HepG2 (cell line): ENCODE data around the gene ALPL. TPM values are rescaled to one million over a fixed set of nuclear protein-coding genes. Genes with fewer than 3 reads are reported as not detected.
A peak's percentile ranks its signal among the peaks of the same experiment; 100 is the strongest.

Experiments used
- CBX5 ChIP-seq: sonication (generic); formaldehyde crosslinking; IDR thresholded peaks from 2 replicates; pipeline ENCODE4 v1.4.0; 2020; ENCODE audit warnings: missing genetic modification reagents, borderline replicate concordance
- FOXA3 ChIP-seq: IDR thresholded peaks from 2 replicates; pipeline ENCODE4 v1.6.1; 2016; ENCODE audit warnings: missing genetic modification reagents, missing compliant biosample characterization
- HMG20A ChIP-seq: IDR thresholded peaks from 2 replicates; pipeline ENCODE4 v1.6.1; 2016; ENCODE audit warnings: borderline replicate concordance
- MYC ChIP-seq: sonication (generic); formaldehyde crosslinking; IDR thresholded peaks from 2 replicates; pipeline ENCODE4 v1.9.0; 2021; ENCODE audit warnings: missing genetic modification reagents, borderline replicate concordance
- MYNN ChIP-seq: sonication (generic); formaldehyde crosslinking; IDR thresholded peaks from 2 replicates; pipeline ENCODE4 v1.4.0; 2020; ENCODE audit warnings: mild to moderate bottlenecking, low read depth, missing genetic modification reagents
- NPAS2 ChIP-seq: sonication (generic); formaldehyde crosslinking; IDR thresholded peaks from 2 replicates; pipeline ENCODE4 v1.8.0; 2022; ENCODE audit warnings: mild to moderate bottlenecking, missing genetic modification reagents, borderline replicate concordance
- NR2C2 ChIP-seq: sonication (generic); formaldehyde crosslinking; IDR thresholded peaks from 2 replicates; pipeline ENCODE4 v1.4.0; 2020; ENCODE audit warnings: missing genetic modification reagents, mild to moderate bottlenecking, moderate library complexity, borderline replicate concordance
- NR2F2 ChIP-seq: IDR thresholded peaks from 2 replicates; pipeline ENCODE4 v1.6.1; 2012; ENCODE audit warnings: low read depth, inconsistent platforms, borderline replicate concordance
- RXRA ChIP-seq: sonication (generic); formaldehyde crosslinking; IDR thresholded peaks from 2 replicates; pipeline ENCODE4 v1.5.1; 2020; ENCODE audit warnings: missing genetic modification reagents
- SKI ChIP-seq: fragments of 450-650 bp; IDR thresholded peaks from one replicate; pipeline ENCODE4 v1.6.1; 2018; ENCODE audit warnings: mild to moderate bottlenecking; ENCODE audit not compliant: partially characterized antibody
- SKIL ChIP-seq: sonication (generic); formaldehyde crosslinking; IDR thresholded peaks from 2 replicates; pipeline ENCODE4 v1.8.0; 2022; ENCODE audit warnings: missing genetic modification reagents, mild to moderate bottlenecking, moderate library complexity, borderline replicate concordance
- ZNF501 ChIP-seq: sonication (generic); formaldehyde crosslinking; IDR thresholded peaks from 2 replicates; pipeline ENCODE4 v1.5.1; 2020; ENCODE audit warnings: mild to moderate bottlenecking, moderate library complexity, missing genetic modification reagents
- ZNF749 ChIP-seq: sonication (generic); formaldehyde crosslinking; IDR thresholded peaks from 2 replicates; pipeline ENCODE4 v1.8.0; 2022; ENCODE audit warnings: mild to moderate bottlenecking, missing genetic modification reagents, moderate library complexity, borderline replicate concordance
- polyA plus RNA-seq, 8 experiments: library from polyadenylated mRNA; depleted of rRNA in 3 of 8; stranded (reverse) in 7 of 8; unstranded in 1 of 8; fragments of >200 nt; fragmentation: Illumina TruSeq in 4 of 8; extraction: Trizol in 4 of 8; gene quantifications; 2 replicates each; pipeline versions ENCODE4 v1.2.1 to v1.2.3, GENCODE V29; 2011 to 2016; ENCODE audit warnings: low read depth in 4 of 8, missing spikeins in 1 of 8, mixed read lengths in 1 of 8; ENCODE audit not compliant: insufficient read depth in 1 of 8
- total RNA-seq, 5 experiments: library from RNA; depleted of rRNA; stranded (reverse); fragments of >200 nt; fragmentation: Illumina TruSeq; extraction: Trizol; gene quantifications; 2 replicates each; pipeline ENCODE4 v1.2.3, GENCODE V29; 2016; ENCODE audit warnings: low read depth in 1 of 5
- TF ChIP-seq, protein P1 (sequence below): sonication (generic); formaldehyde crosslinking; IDR thresholded peaks from 2 replicates; pipeline ENCODE4 v1.5.1; 2020; ENCODE audit warnings: missing genetic modification reagents, mild to moderate bottlenecking, borderline replicate concordance
- TF ChIP-seq, protein P2 (sequence below): IDR thresholded peaks from 2 replicates; pipeline ENCODE4 v1.4.0; 2020; ENCODE audit warnings: mild to moderate bottlenecking, missing genetic modification reagents
- TF ChIP-seq, protein P3 (sequence below): sonication (generic); formaldehyde crosslinking; IDR thresholded peaks from 2 replicates; pipeline ENCODE4 v1.4.0; 2020; ENCODE audit warnings: missing genetic modification reagents, borderline replicate concordance
- TF ChIP-seq, protein P4 (sequence below): sonication (generic); formaldehyde crosslinking; IDR thresholded peaks from 2 replicates; pipeline ENCODE4 v1.4.0; 2020; ENCODE audit warnings: missing genetic modification reagents

ALPL gene
- total and polyA plus RNA-seq, 2 of the 13 experiments (the other 11 are each of a cell fraction or from before 2014, with no cell fraction given), result 0.12 TPM; not detected in 1

GRCh38 chr1:21537932-21538630 is 28.9 kb downstream of the ALPL start (continued):
- TF ChIP-seq, protein P1, sequence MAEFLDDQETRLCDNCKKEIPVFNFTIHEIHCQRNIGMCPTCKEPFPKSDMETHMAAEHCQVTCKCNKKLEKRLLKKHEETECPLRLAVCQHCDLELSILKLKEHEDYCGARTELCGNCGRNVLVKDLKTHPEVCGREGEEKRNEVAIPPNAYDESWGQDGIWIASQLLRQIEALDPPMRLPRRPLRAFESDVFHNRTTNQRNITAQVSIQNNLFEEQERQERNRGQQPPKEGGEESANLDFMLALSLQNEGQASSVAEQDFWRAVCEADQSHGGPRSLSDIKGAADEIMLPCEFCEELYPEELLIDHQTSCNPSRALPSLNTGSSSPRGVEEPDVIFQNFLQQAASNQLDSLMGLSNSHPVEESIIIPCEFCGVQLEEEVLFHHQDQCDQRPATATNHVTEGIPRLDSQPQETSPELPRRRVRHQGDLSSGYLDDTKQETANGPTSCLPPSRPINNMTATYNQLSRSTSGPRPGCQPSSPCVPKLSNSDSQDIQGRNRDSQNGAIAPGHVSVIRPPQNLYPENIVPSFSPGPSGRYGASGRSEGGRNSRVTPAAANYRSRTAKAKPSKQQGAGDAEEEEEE (CRISPR knock-in tag), result no peak
- TF ChIP-seq, protein P2, sequence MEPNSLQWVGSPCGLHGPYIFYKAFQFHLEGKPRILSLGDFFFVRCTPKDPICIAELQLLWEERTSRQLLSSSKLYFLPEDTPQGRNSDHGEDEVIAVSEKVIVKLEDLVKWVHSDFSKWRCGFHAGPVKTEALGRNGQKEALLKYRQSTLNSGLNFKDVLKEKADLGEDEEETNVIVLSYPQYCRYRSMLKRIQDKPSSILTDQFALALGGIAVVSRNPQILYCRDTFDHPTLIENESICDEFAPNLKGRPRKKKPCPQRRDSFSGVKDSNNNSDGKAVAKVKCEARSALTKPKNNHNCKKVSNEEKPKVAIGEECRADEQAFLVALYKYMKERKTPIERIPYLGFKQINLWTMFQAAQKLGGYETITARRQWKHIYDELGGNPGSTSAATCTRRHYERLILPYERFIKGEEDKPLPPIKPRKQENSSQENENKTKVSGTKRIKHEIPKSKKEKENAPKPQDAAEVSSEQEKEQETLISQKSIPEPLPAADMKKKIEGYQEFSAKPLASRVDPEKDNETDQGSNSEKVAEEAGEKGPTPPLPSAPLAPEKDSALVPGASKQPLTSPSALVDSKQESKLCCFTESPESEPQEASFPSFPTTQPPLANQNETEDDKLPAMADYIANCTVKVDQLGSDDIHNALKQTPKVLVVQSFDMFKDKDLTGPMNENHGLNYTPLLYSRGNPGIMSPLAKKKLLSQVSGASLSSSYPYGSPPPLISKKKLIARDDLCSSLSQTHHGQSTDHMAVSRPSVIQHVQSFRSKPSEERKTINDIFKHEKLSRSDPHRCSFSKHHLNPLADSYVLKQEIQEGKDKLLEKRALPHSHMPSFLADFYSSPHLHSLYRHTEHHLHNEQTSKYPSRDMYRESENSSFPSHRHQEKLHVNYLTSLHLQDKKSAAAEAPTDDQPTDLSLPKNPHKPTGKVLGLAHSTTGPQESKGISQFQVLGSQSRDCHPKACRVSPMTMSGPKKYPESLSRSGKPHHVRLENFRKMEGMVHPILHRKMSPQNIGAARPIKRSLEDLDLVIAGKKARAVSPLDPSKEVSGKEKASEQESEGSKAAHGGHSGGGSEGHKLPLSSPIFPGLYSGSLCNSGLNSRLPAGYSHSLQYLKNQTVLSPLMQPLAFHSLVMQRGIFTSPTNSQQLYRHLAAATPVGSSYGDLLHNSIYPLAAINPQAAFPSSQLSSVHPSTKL (CRISPR knock-in tag), result peak; percentile 76
- no peak for TF ChIP-seq NPAS2 (CRISPR knock-in tag)
- TF ChIP-seq, protein P3, sequence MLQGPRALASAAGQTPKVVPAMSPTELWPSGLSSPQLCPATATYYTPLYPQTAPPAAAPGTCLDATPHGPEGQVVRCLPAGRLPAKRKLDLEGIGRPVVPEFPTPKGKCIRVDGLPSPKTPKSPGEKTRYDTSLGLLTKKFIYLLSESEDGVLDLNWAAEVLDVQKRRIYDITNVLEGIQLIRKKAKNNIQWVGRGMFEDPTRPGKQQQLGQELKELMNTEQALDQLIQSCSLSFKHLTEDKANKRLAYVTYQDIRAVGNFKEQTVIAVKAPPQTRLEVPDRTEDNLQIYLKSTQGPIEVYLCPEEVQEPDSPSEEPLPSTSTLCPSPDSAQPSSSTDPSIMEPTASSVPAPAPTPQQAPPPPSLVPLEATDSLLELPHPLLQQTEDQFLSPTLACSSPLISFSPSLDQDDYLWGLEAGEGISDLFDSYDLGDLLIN (CRISPR knock-in tag), result no peak
- peak; percentile 16; the same call in 1 of the 2 replicates for TF ChIP-seq MYC
- peak; percentile 63 for TF ChIP-seq SKI
- TF ChIP-seq NR2C2, result no peak
- TF ChIP-seq SKIL (CRISPR knock-in tag), result peak; percentile 87
- TF ChIP-seq ZNF749 (CRISPR knock-in tag), result no peak
- TF ChIP-seq, protein P4, sequence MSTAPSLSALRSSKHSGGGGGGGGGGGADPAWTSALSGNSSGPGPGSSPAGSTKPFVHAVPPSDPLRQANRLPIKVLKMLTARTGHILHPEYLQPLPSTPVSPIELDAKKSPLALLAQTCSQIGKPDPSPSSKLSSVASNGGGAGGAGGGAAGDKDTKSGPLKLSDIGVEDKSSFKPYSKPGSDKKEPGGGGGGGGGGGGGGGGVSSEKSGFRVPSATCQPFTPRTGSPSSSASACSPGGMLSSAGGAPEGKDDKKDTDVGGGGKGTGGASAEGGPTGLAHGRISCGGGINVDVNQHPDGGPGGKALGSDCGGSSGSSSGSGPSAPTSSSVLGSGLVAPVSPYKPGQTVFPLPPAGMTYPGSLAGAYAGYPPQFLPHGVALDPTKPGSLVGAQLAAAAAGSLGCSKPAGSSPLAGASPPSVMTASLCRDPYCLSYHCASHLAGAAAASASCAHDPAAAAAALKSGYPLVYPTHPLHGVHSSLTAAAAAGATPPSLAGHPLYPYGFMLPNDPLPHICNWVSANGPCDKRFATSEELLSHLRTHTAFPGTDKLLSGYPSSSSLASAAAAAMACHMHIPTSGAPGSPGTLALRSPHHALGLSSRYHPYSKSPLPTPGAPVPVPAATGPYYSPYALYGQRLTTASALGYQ (CRISPR knock-in tag), result peak; percentile 23; the same call in 1 of the 2 replicates
- 0 out of 2 replicates have a peak, but pooled peaks have one; percentile 39 for TF ChIP-seq ZNF501
- 0 out of 2 replicates have a peak, but pooled peaks have one; percentile 58 for TF ChIP-seq MYNN (CRISPR knock-in tag)
- peak; percentile 61; the same call in 1 of the 2 replicates for TF ChIP-seq HMG20A (CRISPR knock-in tag)
- TF ChIP-seq NR2F2, result peak; percentile 23; the same call in 1 of the 2 replicates
- peak; percentile 78 for TF ChIP-seq RXRA (CRISPR knock-in tag)
- TF ChIP-seq CBX5, result peak; percentile 12; the same call in 1 of the 2 replicates
- TF ChIP-seq FOXA3 (CRISPR knock-in tag), result no peak; the same call in none of the 2 replicates
